ENCODE results near the gene GDPD4.

GRCh38 chr11:77213029-77213579 is 88.4 kb downstream of the GDPD4 start:
- TF ChIP-seq CTCF (IDR thresholded peaks at IDR 0.05), result no peak
- no peak for TF ChIP-seq NR3C1 (IDR thresholded peaks at IDR 0.05)
- TF ChIP-seq ELK1 (IDR thresholded peaks at IDR 0.05; ENCODE audit: low read depth, low read length), result no peak
- no peak for TF ChIP-seq KDM5A (IDR thresholded peaks at IDR 0.05)
- no peak for TF ChIP-seq POLR2A (IDR thresholded peaks at IDR 0.05; ENCODE audit: low read length)
